Midbrain (tissue), 1 donor: ENCODE data around the gene RALA.
"Not testable (repeated sequence)": the region's sequence is repeated elsewhere in the genome, so short reads cannot be mapped to it uniquely, and the experiment has no call there.

Source experiments
- DNase-seq: peaks from one replicate; lab custom pipeline; 2025; lab: John Stamatoyannopoulos, UW

The RALA gene

DNA sequence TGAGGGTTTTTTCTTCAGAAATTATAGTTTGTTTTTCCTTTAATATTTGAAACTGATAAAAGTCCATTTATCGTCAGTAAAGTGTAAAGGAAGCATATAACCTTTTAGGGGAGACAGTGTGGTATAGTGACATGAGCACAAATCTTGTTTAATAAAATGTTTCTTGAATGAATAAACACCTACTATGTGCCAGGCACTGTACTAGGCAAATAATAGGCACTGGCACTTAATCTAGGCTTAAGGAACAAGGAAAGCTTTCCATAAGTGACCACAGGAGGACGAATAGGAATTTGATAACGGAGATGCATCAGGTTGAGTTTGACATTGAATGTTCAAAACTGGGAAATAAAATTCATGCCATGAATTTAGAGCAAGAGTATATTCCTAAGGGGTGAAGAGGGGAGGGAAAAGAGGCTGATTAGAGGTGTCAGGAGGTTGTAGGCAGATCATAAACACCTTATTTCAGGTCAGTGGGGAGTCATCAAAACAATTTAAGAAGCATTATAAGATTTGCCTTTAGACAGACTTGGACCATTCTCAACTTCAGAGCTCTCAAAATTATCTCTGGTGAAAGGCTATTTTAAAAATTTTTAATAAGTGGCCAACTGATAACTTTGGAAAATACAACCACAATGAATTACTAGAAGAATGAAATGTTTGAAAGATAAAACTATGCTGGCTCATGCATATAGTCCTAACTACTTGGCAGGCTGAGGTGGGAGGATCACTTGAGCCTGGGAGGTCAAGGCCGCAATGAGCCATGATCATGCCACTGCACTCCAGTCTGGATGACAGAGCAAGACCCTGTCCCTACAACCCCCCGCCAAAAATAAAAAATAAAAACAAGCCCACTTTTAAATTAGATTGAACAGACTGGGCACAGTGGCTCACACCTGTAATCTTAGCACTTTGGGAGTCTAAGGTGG lies 22.4 kb downstream of the RALA start:
- DNase-seq: no peak

DNA sequence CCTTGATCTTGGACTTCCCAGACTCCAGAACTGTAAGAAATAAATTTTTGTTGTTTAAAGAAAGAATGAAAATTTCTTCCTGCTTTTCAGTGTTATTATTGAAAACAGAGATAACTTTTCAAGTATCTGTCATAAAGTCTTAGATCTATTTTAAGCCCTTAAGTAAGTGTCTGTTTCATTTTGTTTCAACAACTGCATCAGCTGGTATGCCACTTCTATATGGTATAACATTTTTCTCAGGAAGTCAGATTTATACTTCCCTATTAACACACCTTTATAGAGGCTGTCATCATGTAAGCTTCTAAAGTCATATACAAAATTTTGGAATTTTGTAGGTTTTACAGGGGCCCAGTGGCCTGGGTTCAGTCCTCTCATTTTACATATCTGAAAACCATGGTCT lies 24.4 kb downstream of the RALA start:
- DNase-seq: no peak

DNA sequence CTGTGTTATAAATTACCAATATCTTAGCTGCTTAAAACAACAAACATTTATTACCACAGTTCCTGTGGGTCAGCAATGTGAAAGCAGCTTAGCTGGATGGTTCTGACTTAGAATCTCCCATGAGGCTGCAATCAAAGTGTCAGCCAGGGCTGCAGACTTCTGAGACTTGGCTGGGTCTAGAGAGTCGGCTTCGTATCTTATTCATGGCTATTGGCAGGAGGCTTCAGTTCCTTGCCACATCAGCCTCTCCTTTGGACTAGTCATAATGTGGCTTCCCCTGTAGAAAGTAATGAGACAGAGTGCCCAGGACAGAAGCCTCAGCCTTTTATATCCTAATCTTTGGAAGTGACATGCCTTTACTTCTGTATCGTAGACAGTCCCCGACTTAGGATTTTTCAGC lies 27.3 kb downstream of the RALA start:
- no peak for DNase-seq

DNA sequence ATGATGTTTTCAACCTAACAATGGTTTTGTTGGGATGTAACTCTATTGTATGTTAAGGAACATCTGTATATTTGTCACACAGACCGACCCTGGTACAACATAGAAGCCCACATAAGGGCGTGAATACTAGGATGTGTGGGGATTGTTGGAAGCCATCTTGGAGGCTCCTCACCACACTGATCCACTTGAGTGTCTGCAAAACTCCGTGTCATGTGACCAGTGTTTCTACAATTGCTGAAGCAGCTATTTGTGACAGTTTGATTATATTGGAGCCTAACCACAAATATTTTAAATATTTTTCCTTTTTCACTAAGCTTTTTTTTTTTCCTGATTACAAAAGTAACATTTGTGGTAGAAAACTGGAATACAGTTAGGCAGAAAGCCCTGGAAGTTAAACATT lies 27.9 kb downstream of the RALA start:
- no peak for DNase-seq

DNA sequence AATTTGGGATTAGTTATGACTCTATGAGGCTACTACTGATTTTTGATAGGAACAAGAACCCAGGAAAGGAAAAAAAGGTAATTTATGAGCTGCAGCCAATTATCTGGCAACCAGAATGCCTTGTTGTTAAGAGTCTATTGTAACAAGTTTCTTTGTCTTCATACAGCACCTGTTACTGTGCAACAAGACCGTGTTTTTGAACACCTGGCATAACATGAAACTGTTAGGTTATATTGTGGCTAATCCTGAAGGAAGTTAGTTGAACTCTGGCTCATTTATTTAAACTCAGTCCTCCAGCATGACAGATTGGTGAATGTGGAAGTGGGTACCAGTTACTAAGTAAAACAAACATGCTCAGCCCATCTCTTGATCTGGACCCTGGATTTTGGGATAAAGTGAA lies 33.0 kb downstream of the RALA start:
- no peak for DNase-seq

DNA sequence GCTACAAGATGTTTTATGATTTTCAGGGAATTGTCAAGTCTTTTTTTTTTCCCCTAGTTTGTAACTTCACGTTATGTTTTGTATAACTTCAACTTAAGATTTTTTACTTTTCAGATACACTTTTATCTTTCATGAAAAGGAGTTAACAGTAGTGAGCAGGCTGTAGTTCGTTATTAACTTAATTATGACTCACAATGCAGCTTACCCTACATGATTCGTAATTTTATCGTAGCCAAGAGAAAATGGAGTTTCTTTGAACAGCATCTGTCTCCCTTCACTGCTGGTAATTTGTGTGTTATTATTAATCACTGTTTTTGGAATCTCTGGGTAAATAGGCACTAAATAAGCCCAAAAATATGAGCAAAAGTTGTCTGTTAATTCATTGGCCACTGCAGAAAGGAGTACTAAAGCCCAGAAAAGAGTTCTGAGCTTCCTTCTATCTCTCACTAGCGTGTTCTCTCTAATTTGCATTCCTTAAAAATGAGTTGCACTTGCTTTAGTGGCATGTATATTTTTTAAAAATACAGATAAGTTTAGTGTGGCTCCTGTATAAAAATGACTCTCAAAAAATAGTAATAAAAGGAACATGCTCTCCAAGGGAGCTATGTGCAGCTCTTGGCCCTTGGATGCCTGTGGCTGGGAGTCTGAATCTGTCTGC lies 36.1 kb downstream of the RALA start:
- DNase-seq: no peak

DNA sequence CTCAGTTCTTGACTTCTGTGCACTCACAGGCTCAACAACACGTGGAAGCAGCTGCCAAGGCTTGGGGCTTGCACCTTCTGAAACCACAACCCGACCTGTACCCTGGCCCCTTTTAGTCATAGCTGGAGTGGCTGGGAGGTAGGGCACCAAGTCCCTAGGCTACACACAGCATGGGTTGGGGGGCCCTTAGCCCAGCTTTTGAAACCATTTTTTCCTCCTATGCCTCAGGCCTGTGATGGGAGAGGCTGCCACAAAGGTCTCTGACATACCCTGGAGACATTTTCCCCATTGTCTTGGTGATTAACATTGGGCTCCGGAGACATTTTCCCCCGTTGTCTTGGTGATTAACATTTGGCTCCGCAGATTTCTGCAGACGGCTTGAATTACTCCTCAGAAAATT lies 38.6 kb downstream of the RALA start:
- DNase-seq: no peak

DNA sequence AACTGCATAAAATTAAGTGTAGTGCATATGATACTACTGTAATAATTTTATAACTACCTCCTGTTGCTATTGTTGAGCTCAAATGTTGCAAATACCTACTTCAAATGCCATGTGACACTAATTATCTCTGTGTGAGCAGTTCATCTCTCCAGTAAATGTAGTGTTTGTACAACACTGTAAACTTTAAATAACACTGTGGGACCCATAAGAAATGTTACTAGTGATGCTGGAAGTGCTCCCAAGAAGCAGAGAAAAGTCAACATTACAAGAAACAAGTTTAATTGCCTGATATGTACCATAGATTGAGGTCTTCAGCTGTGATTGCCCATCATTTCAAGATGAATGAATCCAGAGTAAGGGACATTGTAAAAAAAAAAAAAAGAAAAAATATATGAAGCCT lies 39.9 kb downstream of the RALA start:
- DNase-seq: no peak

DNA sequence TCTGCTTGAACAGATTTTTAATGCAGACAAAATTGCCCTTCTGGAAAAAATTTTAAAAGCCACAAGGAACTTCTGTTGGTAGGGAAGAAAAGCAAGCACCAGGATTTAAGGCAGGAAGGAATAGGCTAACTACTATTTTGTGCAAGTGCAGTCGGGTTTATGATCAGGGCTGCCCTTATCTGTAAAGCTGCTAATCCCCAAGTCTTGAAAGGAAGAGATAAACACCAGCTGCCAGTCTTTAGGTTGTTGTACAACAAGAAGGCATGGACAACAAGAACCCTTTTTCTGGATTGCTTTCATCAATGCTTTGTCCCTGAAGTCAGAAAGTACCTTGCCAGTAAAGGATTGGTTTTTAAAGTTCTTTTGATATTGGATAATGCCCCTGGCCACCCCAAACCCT lies 40.7 kb downstream of the RALA start:
- DNase-seq: no peak

DNA sequence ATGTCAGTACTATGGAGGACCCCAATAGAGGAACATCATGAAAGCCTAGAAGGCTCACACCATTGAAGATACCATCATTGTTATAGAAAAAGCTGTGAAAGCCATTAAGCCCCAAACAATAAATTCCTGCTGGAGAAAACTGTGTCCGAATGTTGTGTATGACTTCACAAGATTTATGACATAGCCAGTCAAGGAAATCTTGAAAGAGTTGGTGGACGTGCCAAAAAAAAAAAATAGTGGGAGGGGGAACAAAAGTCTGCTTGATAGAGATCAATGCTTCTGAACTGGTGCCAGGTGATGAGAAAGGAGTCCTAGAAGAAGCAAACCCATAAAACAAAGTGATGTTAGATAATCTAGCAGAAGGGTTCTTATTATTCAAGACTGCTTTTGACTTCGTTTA lies 41.2 kb downstream of the RALA start:
- no peak for DNase-seq

DNA sequence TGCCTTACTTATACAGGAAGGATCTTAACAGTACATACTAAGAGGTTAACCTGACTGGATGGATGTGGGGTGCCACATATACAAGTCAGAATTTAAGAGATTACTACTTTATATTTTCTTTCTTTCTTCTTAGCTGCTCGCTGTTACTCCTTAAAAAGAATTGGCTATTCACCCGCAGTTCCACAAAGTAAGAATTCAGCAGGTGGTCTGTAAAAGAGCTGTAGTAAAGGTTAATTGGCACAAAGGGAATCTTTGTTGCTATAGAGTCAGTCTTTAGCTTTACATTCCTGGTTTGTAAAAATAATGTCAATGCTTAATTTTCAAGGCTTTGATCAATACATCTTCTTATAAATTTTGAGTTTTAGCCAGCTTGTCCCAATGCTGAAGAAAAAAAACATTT lies 43.2 kb downstream of the RALA start:
- DNase-seq: no peak

DNA sequence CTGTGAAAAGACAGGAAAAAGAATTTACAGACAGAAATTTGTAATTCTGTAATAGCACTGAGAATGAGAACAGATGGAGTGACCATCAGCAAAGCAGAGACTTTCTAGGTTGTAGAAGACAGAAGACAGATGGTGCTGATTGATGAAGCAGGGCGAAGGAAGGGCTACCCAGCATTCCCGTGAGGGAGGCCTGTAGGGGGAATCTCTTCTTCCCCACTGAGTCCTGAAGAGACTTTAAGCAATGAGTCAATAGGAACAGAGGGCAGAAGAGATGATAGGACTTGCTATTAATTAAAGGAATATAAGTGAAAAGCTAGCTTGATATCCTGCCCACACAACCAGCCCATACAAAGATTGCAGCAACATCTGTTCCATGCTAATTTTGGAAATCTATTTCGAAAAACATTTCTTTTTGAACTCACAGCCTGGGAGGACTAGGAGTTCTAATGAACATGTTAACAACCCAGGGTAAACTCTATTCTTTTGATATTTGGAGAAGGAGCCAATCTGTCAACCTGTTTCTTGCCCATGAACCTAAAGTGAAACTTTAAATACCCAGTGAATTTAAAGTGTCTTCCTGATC lies 44.1 kb downstream of the RALA start:
- DNase-seq: no peak

DNA sequence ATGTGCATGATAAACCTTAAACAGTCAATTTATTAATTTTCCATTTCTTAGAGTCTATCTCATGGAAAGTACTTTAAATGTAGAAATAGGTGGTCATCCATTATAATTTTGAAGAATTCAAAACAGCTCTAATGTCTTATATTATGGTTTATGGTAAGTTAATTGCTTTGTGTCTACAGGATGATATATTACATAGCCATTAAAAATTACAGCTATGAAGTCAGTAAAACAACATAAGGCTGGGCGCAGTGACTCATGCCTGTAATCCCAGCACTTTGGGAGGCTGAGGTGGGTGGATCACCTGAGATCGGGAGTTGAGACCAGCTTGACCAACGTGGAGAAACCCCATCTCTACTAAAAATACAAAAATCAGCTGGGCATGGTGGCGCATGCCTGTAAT lies 44.9 kb downstream of the RALA start:
- DNase-seq: not testable (repeated sequence)

DNA sequence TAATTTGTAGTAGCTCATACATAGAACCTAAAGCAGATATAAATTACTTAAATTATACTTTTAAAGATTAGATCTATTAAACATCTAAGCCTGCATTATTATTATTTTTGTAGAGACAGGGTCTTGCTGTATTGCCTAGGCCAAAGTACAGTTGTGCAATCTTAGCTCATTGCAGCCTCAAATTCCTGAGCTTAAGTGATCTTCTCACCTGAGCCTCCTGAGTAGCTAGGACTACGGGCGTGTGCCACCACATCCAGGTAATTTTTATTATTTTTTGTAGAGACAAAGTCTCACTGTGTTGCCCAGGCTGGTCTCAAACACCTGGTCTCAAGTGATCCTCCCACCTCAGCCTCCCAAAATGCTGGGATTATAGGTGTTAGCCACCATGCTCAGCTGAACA lies 46.7 kb downstream of the RALA start:
- no peak for DNase-seq

DNA sequence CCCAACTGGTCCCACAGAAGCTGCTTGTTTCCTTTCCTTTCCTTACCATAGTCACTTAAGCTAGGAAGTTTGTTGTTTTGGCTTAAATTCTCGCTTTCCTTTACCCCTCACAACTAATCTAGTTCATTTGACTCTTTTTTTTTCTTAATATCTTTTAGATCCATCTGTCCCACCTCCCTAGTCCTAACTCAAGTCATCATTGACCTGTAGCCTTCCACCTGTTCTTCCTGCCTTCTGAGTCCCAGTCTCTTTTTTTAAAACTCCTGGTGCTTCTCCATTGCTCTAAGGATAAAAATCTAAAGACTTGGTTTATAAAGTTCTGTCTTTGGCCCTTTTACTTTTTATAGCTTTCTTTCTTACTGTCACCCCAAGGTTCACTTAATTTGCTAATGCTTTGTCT lies 47.6 kb downstream of the RALA start:
- DNase-seq: no peak

DNA sequence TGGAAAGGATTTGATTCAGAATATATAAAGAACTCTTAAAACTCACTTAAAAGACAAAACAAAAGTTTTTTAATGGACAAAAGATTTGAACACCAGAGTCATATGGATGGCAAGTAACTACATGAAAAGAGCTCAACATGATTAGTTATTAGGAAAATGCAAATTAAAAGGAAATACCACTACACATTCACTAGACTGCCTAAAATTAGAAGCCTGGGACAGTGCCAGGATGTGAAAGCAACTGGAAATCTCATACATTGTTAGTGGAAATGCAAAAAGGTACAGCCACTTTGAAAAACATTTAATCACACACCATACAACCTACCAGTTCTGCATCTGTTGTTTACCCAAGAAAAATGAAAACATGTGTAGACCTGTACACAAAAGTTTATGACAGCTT lies 48.8 kb downstream of the RALA start:
- DNase-seq: no peak

DNA sequence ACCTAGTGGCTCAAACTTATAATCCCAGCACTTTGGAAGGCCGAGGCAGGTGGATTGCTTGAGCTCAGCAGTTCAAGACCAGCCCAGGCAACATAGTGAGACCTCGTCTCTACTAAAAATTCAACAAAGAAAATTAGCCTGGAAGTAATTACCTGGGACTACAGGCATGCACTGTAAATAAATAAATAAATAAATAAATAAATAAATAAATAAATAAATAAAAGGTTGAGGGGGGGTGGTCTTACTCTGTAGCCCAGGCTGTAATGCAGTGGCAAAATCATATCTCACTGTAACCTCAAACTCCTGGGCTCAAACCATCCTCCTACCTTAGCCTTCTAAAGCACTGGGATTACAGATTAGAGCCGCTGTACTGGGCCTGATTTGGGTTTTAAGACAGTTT lies 50.5 kb downstream of the RALA start:
- no peak for DNase-seq

DNA sequence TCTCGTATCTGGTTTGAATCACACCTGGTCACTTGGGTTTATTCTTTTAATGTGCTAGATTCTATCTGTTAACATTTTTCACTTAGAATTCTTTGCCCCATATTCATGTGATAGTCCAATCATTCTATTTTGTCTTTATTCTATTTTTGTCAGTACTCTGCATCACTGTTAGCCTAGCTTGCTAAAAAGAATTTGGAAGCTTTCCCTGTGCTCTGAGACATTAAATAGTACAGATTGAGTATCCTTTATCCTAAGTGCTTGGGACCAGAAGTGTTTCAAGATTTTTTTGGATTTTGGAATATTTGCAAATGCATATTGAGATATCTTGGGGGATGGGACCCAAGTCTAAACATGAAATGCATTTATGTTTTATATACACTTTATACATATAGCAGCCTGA lies 51.0 kb downstream of the RALA start:
- no peak for DNase-seq

DNA sequence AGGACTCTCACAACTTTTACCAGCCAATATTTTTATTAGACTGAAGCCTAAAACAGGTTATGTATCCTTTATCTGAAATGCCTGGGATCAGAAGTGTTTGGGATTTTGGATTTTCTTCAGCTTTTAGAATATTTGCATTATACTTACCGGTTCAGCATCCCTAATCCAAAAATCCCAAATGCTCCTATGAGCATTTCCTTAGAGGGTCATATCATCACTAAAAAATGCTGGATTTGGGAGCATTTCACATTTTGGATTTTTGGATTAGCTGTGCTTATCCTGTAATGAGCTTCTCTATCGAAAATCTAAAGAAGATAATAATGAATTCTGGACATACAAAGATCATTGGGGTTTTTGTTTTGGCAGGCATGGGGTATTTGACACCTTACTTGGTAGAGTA lies 53.0 kb downstream of the RALA start:
- DNase-seq: no peak

DNA sequence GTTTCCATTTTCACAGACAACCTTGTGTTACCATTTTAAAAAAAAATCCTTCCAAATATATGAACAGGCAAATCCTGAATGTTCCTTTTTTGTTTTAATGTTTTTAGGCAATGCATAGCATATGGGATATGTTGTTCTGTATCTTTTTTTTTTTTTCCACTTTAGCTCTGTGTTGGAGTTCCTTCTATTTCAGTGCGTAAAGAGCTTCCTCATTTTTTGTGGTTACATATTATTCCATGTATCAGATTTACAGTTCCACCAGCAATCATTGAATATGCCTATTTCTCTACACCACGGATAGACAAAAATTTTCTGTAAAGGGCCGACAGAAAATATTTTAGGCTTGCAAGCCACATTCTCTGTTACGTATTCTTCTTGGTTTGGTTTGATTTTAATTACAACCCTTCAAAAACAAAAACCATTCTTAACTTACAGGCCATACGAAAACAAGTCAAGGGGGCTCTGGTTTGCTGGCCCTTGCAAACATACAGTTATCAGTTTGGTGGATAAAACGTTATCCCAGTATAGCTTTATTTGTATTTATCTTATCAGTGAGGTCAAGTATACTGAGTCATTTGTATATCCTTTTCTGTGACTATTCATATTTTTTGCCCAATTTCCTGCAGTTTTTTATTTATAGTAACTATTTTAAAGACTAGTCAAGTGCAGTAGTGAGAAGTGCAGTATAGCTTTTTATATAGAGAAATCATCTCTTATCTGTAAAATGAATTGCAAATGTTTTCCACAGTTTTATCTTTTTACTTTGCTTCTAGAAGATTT lies 55.7 kb downstream of the RALA start:
- DNase-seq: no peak

DNA sequence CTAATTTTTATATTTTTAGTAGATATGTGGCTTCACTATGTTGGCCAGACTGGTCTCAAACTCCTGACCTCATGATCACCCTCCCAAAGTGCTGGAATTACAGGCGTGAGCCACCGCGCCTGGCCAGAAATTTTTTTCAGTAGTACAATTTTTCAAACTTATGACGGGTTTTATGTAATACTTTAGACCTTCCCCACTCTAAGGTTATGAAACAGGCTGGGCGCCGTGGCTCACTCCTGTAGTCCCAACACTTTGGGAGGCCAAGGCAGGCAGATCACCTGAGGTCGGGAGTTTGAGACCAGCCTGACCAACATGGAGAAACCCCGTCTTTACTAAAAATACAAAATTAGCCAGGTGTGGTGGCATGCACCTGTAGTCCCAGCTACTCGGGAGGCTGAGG lies 56.5 kb downstream of the RALA start:
- not testable (repeated sequence) for DNase-seq

DNA sequence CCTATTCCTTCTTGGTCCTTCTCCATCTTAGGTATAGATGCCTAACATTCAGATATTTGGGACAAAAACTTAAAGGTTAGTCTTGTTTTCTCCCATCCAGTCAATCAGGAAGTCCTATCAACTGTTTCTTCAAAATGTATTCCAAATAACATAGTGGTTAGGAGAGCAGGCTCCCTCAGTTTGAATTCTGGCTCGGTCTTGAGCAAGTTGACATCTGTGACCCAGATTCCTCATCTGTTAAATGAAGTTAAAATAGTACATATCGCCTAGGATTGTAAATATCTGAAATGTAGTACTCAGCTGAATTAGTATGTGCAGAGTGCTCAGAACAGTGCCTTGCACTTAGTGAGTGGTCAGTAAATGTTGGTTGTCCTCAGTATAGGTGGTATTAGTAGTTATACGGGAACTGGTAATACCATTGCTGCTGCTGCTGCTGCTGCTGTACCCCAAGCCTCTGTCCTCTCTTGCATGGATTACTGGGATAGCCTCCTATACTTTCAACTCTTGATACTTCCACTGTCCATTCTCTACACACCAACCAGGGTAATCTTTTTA lies 58.6 kb downstream of the RALA start:
- no peak for DNase-seq
